CD4-positive, alpha-beta memory T cell (primary cell): ENCODE measurements around the gene GTF2A1. TPM values are rescaled to one million over a fixed set of nuclear protein-coding genes. Genes with fewer than 3 reads are reported as not detected.

ENCODE experiments used
- CTCF ChIA-PET: fragments of 350-600 bp; sonication (Branson Sonifier 250); formaldehyde crosslinking; loops from one replicate; lab custom pipeline; 2021; ENCODE audit warnings: inconsistent platforms; ENCODE audit not compliant: partially characterized antibody; lab: Charles Lee
- POLR2A ChIA-PET: fragments of 350-600 bp; sonication (Branson Sonifier 250); formaldehyde crosslinking; loops from one replicate; lab custom pipeline; 2021; ENCODE audit not compliant: partially characterized antibody; lab: Charles Lee
- DNase-seq, 5 donors: peaks; one replicate each; pipeline versions ENCODE4 v3.0.0 to v3.0.0-alpha.2; 2020 to 2022; ENCODE audit warnings: mixed read lengths in 1 of 5
- H3K27ac ChIP-seq: one replicate; pipeline ENCODE4 v1.7.0; 2013; ENCODE audit warnings: low read depth, low read length
- H3K27me3 ChIP-seq: 2 replicates; pipeline ENCODE4 v1.7.0; 2013; ENCODE audit warnings: mild to moderate bottlenecking, low read length, moderate library complexity; ENCODE audit not compliant: insufficient read depth
- H3K36me3 ChIP-seq: 2 replicates; pipeline ENCODE4 v1.7.0; 2013; ENCODE audit warnings: mild to moderate bottlenecking, low read length, moderate library complexity; ENCODE audit not compliant: insufficient read depth
- H3K4me1 ChIP-seq: 2 replicates; pipeline ENCODE4 v1.7.0; 2013; ENCODE audit warnings: mild to moderate bottlenecking, low read length, moderate library complexity; ENCODE audit not compliant: insufficient read depth
- H3K4me3 ChIP-seq, 2 donors: one replicate each; pipeline ENCODE4 v1.7.0; 2013; ENCODE audit warnings: low read length in 2 of 2, mild to moderate bottlenecking in 1 of 2
- H3K9me3 ChIP-seq, 2 donors: one replicate each; pipeline ENCODE4 v1.7.0; 2013; ENCODE audit warnings: low read length in 2 of 2, control low read depth in 1 of 2; ENCODE audit not compliant: control insufficient read depth in 1 of 2
- H3K27ac Mint-ChIP-seq, 7 donors: one replicate each; pipeline ENCODE4 v1.8.0; 2020 to 2021; ENCODE audit warnings: mixed read lengths in 7 of 7, mild to moderate bottlenecking in 6 of 7, inconsistent platforms in 3 of 7, moderate library complexity in 3 of 7
- H3K27me3 Mint-ChIP-seq, 2 donors: one replicate each; pipeline ENCODE4 v1.8.0; 2020 to 2021; ENCODE audit warnings: mixed read lengths in 2 of 2
- H3K36me3 Mint-ChIP-seq, 2 donors: one replicate each; pipeline ENCODE4 v1.8.0; 2020 to 2021; ENCODE audit warnings: mixed read lengths in 2 of 2, inconsistent platforms in 1 of 2, mild to moderate bottlenecking in 1 of 2
- H3K4me1 Mint-ChIP-seq, 4 donors: one replicate each; pipeline ENCODE4 v1.8.0; 2020 to 2021; ENCODE audit warnings: mixed read lengths in 4 of 4, mild to moderate bottlenecking in 1 of 4
- H3K4me3 Mint-ChIP-seq, 8 donors: one replicate each; pipeline ENCODE4 v1.8.0; 2020 to 2021; ENCODE audit warnings: mixed read lengths in 8 of 8, mild to moderate bottlenecking in 7 of 8, moderate library complexity in 6 of 8, inconsistent platforms in 3 of 8
- H3K9me3 Mint-ChIP-seq, 8 donors: one replicate each; pipeline ENCODE4 v1.8.0; 2020 to 2021; ENCODE audit warnings: mixed read lengths in 8 of 8, mild to moderate bottlenecking in 5 of 8, inconsistent platforms in 3 of 8, moderate library complexity in 1 of 8
- intact Hi-C: fragments of 100-400 bp; cut with micrococcal nuclease; formaldehyde crosslinking; loops from one replicate; pipeline ENCODE4 v1.15.1; 2023
- polyA plus RNA-seq, 2 donors: library from polyadenylated mRNA; unstranded; fragments of 300-500 nt; fragmentation: Illumina TruSeq; gene quantifications; one replicate each; pipeline ENCODE4 v1.2.3, GENCODE V29; 2021
- total RNA-seq, 2 experiments: library from RNA; stranded (reverse); gene quantifications; one replicate each; pipeline ENCODE4 v1.2.3, GENCODE V29; 2021

GTF2A1 gene
- total and polyA plus RNA-seq, 4 experiments from 2014 or later = 8.9 to 40.8 (median 22.7) TPM

- Mint-ChIP-seq H3K4me3 (no peak overlapping the region), H3K9me3 (no peaks in the 10 kb centered on the region), H3K27ac (peak overlapping the region in 4 of 7 donors; percentile 1 to 81 (median 53)), H3K4me1 (peaks cover 32 to 45% (median 38%) of the 10 kb centered on the region in 4 donors), H3K27me3 (no peaks in the 10 kb centered on the region), H3K36me3 (peaks cover 39 to 56% of the 10 kb centered on the region in 2 donors)
- POLR2A ChIA-PET = interaction anchor here (0.7 to 1.9 kb wide), 2 partner anchors 10 to 31 kb away, joined by 3 to 7 read pairs; no protein-coding TSS in a partner anchor
- intact Hi-C loops = no loop called here
- CTCF ChIA-PET = interaction anchor here (0.7 to 2.3 kb wide), 5 partner anchors 17 to 324 kb away, joined by 3 to 7 read pairs (median 3); no protein-coding TSS in a partner anchor
- DNase-seq = no peak
- no peaks in the 10 kb centered on the region for H3K27me3 ChIP-seq
- H3K4me1 ChIP-seq = peaks cover 43% of the 10 kb centered on the region
- peaks cover 15% of the 10 kb centered on the region for H3K36me3 ChIP-seq
- no peak overlapping the region for H3K4me3 ChIP-seq
- no peak overlapping the region for H3K27ac ChIP-seq
- H3K9me3 ChIP-seq = no peaks in the 10 kb centered on the region
Observed at GRCh38 chr14:81187832-81188522, 32.8 kb downstream of the GTF2A1 start.

DNA sequence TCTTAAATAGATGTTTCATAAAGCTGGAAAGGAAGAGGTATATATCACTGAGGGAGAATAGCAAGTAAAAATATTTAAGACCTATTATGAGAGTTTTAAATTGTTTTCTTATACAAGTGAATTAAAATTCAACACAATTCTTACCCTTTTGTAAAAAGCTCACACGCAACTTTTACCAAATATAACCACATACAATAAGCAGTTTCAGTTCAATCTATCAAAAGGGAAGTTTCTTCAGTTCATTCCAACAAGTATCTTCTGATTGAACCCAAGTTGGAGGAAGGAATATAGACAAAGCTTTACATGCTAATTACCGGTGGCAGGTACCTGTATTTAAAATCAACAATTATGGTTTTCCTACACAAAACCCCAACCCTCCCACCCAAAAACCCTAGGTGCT lies 41.1 kb downstream of the GTF2A1 start:
- DNase-seq = no peak
- H3K4me1 Mint-ChIP-seq = peaks cover 19 to 37% (median 28%) of the 10 kb centered on the region in 4 donors
- no peaks in the 10 kb centered on the region for H3K27me3 Mint-ChIP-seq
- no peak overlapping the region for H3K4me3 Mint-ChIP-seq
- intact Hi-C loops = no loop called here
- no peaks in the 10 kb centered on the region for H3K9me3 ChIP-seq
- CTCF ChIA-PET = interaction anchor here (0.7 to 3.6 kb wide), 3 partner anchors 9 to 32 kb away, joined by 3 to 26 read pairs (median 6); no protein-coding TSS in a partner anchor
- H3K36me3 Mint-ChIP-seq = peaks cover 30 to 41% of the 10 kb centered on the region in 2 donors
- H3K27ac Mint-ChIP-seq = peak overlapping the region in 1 of 7 donors; percentile 36
- H3K4me3 ChIP-seq = no peak overlapping the region
- no peak overlapping the region for H3K27ac ChIP-seq
- POLR2A ChIA-PET = interaction anchor here (0.9 to 1.0 kb wide), 2 partner anchors 39 to 41 kb away, joined by 3 to 5 read pairs; partner anchors contain the start of gene GTF2A1
- H3K27me3 ChIP-seq = no peaks in the 10 kb centered on the region
- peaks cover 12% of the 10 kb centered on the region for H3K36me3 ChIP-seq
- peaks cover 19% of the 10 kb centered on the region for H3K4me1 ChIP-seq
- H3K9me3 Mint-ChIP-seq = no peaks in the 10 kb centered on the region

DNA sequence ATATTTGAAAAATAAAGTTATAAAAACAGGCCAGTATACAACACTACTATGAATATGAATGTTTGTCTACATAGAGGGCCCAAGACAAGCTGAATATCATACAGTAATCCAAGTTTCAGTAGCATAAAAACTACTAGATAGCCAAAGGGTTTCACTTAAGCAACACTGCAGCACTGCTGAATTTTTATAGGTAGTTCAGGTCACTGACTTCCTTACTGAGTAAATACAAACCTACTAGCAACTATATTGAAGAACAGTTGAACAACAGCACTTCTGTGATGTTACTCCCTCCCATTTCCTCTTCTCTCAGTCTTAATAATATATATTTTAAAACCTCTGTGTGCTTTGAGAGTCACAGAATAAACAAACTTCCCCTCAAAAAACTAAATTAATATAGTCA lies 42.7 kb downstream of the GTF2A1 start:
- Histone ChIP-seq H3K36me3 (peaks cover 5% of the 10 kb centered on the region), H3K4me3 (no peak overlapping the region), H3K9me3 (no peaks in the 10 kb centered on the region), H3K4me1 (peaks cover 19% of the 10 kb centered on the region), H3K27ac (peak overlapping the region; percentile 41), H3K27me3 (no peaks in the 10 kb centered on the region)
- Mint-ChIP-seq H3K36me3 (peaks cover 19 to 29% of the 10 kb centered on the region in 2 donors), H3K4me3 (peak overlapping the region in 1 of 8 donors; percentile 69), H3K27me3 (no peaks in the 10 kb centered on the region), H3K4me1 (peaks cover 11 to 35% (median 26%) of the 10 kb centered on the region in 4 donors), H3K9me3 (no peaks in the 10 kb centered on the region), H3K27ac (peak overlapping the region in 4 of 7 donors; percentile 23 to 76 (median 47))
- CTCF ChIA-PET = interaction anchor here (3.6 kb wide), 1 partner anchor 8 kb away, joined by 26 read pairs; no protein-coding TSS in a partner anchor
- DNase-seq = no peak
- POLR2A ChIA-PET = interaction anchor here (0.6 to 1.0 kb wide), 4 partner anchors 8 to 43 kb away, joined by 3 to 5 read pairs (median 4); partner anchors contain the start of gene GTF2A1
- intact Hi-C loops = no loop called here

DNA sequence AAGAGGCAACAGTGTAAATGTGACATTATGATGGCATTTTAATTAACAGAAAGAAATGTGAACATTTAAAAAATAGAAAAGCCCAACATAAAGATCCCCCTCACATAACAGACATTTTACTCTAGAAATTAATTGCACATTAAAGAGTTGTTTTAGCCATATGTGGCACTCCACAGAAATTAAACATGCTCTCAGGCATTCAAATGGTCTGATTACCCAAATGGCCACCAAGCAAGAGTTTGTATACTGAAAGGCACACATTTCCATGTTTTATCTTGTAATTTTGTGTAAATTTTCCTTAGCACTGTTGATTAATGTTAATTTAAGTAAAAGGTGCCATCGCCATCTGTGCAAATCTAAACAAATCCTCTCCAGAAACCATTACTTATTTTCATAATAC lies 43.5 kb downstream of the GTF2A1 start:
- Histone ChIP-seq H3K4me3 (no peak overlapping the region), H3K36me3 (peaks cover 5% of the 10 kb centered on the region), H3K27me3 (no peaks in the 10 kb centered on the region), H3K9me3 (no peaks in the 10 kb centered on the region), H3K27ac (no peak overlapping the region), H3K4me1 (peaks cover 19% of the 10 kb centered on the region)
- ChIA-PET POLR2A (interaction anchor here (3.7 kb wide), 1 partner anchor 44 kb away, joined by 12 read pairs; the partner anchor contains the start of gene GTF2A1), CTCF (no interaction called here)
- Mint-ChIP-seq H3K4me3 (peak overlapping the region in 6 of 8 donors; percentile 51 to 73 (median 65)), H3K36me3 (peaks cover 13 to 22% of the 10 kb centered on the region in 2 donors), H3K4me1 (peaks cover 4 to 27% (median 20%) of the 10 kb centered on the region in 4 donors), H3K27me3 (no peaks in the 10 kb centered on the region), H3K27ac (peak overlapping the region in 6 of 7 donors; percentile 42 to 76 (median 57)), H3K9me3 (no peaks in the 10 kb centered on the region)
- intact Hi-C loops = no loop called here
- DNase-seq = no peak

- H3K27ac ChIP-seq = no peak overlapping the region
- POLR2A ChIA-PET = interaction anchor here (1.2 to 3.7 kb wide), 2 partner anchors 38 to 45 kb away, joined by 3 to 12 read pairs; partner anchors contain the start of gene GTF2A1
Observed at GRCh38 chr14:81176241-81176640, 44.5 kb downstream of the GTF2A1 start.

DNA sequence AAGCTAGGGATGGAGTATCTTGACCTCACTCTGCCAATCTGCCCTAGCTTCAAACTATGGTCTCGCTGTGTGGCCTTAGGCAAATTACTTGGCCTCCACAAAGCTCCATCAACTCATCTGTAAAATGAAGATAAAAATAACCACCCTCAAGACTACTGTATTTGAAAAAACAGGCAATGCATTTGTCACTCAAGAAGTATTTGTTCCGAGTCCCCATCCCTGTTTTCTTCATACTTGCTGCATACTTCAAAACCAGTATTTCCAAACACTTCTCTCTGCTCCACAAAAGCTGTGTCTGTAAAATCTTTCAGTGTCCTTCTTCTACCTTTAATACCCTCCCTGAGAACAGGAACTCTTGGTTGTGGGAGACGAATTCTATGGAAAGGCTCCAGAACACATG lies 47.9 kb downstream of the GTF2A1 start:
- ChIA-PET CTCF (interaction anchor here (1.0 to 4.4 kb wide), 8 partner anchors 9 to 186 kb away, joined by 3 to 47 read pairs (median 6); no protein-coding TSS in a partner anchor), POLR2A (interaction anchor here (3.6 kb wide), 1 partner anchor 49 kb away, joined by 49 read pairs; the partner anchor contains the start of gene GTF2A1)
- Histone ChIP-seq H3K9me3 (no peaks in the 10 kb centered on the region), H3K4me1 (peaks cover 30% of the 10 kb centered on the region), H3K4me3 (no peak overlapping the region), H3K36me3 (no peaks in the 10 kb centered on the region), H3K27me3 (no peaks in the 10 kb centered on the region), H3K27ac (no peak overlapping the region)
- Mint-ChIP-seq H3K4me1 (peaks cover 16 to 46% (median 35%) of the 10 kb centered on the region in 4 donors), H3K36me3 (no peaks in the 10 kb centered on the region), H3K4me3 (no peak overlapping the region), H3K27me3 (no peaks in the 10 kb centered on the region), H3K27ac (peak overlapping the region in 2 of 7 donors; percentile 62 to 70), H3K9me3 (no peaks in the 10 kb centered on the region)
- DNase-seq = no peak
- intact Hi-C loops = loop anchor here (5.0 kb wide), 1 partner anchor 289 kb away; no protein-coding TSS in a partner anchor

More at GRCh38 chr14:81176241-81176640, 44.5 kb downstream of the GTF2A1 start:
- H3K9me3 ChIP-seq = no peaks in the 10 kb centered on the region
- peaks cover 4 to 22% (median 14%) of the 10 kb centered on the region in 4 donors for H3K4me1 Mint-ChIP-seq
- no peaks in the 10 kb centered on the region for H3K36me3 ChIP-seq
- peak overlapping the region in 5 of 7 donors; percentile 43 to 81 (median 65) for H3K27ac Mint-ChIP-seq
- H3K4me3 Mint-ChIP-seq = peak overlapping the region in 4 of 8 donors; percentile 3 to 33 (median 10)
- no peaks in the 10 kb centered on the region for H3K27me3 Mint-ChIP-seq
- CTCF ChIA-PET = interaction anchor here (0.9 kb wide), 1 partner anchor 180 kb away, joined by 4 read pairs; no protein-coding TSS in a partner anchor
- H3K4me1 ChIP-seq = peaks cover 19% of the 10 kb centered on the region
- no peak overlapping the region for H3K4me3 ChIP-seq
- intact Hi-C loops = no loop called here
- no peak for DNase-seq
- H3K27me3 ChIP-seq = no peaks in the 10 kb centered on the region
- no peaks in the 10 kb centered on the region for H3K9me3 Mint-ChIP-seq
- peaks cover 7 to 14% of the 10 kb centered on the region in 2 donors for H3K36me3 Mint-ChIP-seq
